Erythroblast (primary cell): Measurements from ENCODE around the gene CORO2A.

Experiments
- GATA1 ChIP-seq: IDR thresholded peaks from 2 replicates; pipeline ENCODE4 v1.6.1; 2011; ENCODE audit warnings: low read depth, mild to moderate bottlenecking, control low read depth, low read length, moderate library complexity
- POLR2A ChIP-seq: IDR thresholded peaks from 2 replicates; pipeline ENCODE4 v1.6.1; 2011; ENCODE audit warnings: mild to moderate bottlenecking, low read length

GRCh38 chr9:98234245-98234825, 41.9 kb upstream of the CORO2A start:
- TF ChIP-seq POLR2A (no peak), GATA1 (no peak)
